ENCODE results near the gene CHRDL2.
"Not testable (repeated sequence)": the region's sequence is repeated elsewhere in the genome, so short reads cannot be mapped to it uniquely, and the experiment has no call there.

CHRDL2 gene, protein sequence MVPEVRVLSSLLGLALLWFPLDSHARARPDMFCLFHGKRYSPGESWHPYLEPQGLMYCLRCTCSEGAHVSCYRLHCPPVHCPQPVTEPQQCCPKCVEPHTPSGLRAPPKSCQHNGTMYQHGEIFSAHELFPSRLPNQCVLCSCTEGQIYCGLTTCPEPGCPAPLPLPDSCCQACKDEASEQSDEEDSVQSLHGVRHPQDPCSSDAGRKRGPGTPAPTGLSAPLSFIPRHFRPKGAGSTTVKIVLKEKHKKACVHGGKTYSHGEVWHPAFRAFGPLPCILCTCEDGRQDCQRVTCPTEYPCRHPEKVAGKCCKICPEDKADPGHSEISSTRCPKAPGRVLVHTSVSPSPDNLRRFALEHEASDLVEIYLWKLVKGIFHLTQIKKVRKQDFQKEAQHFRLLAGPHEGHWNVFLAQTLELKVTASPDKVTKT

DNA sequence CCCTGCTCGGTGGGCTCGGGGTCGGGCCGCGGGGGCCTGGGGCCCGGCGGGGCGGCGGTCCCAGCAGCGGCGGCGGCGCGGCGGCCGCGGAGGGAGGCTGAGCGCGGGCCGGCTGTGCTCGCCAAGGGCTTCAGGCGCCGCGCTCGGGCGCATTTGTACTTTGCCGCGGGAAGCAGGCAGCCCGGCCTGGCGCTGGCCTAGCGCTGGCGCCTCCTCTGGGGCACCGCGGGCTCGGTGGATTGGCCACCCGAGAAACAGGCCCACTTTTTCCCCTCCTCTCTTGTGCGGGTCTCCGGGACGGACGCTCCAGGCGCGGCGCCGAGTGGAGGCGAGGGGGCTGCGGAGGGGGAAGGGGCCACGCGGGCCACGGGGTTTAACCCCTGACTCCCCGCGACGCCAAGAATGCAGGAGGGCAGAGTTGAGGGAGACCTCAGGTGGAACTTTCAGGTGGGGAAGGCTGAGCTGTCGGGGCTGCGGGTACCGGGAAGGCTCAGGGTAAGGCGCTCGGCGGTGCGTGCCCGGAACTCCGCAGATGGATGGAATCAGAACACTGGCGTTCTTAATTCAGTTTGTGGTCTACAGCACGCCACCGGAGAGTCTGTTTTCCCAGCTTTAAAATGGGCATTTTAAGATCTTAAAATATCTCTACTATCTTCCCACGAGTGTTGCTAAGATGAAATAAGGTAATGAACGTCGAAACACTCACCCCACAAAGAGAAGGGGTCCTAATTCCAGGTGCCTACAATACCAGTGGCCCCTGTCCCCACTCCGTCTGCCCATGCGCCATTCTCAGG, at the start of gene CHRDL2:
CHRDL2 (minus strand) TSS at position 126 of the 794 bp plus-strand sequence. CDS start 538 bp downstream, outside the sequence.
- ATAC-seq: no peak

DNA sequence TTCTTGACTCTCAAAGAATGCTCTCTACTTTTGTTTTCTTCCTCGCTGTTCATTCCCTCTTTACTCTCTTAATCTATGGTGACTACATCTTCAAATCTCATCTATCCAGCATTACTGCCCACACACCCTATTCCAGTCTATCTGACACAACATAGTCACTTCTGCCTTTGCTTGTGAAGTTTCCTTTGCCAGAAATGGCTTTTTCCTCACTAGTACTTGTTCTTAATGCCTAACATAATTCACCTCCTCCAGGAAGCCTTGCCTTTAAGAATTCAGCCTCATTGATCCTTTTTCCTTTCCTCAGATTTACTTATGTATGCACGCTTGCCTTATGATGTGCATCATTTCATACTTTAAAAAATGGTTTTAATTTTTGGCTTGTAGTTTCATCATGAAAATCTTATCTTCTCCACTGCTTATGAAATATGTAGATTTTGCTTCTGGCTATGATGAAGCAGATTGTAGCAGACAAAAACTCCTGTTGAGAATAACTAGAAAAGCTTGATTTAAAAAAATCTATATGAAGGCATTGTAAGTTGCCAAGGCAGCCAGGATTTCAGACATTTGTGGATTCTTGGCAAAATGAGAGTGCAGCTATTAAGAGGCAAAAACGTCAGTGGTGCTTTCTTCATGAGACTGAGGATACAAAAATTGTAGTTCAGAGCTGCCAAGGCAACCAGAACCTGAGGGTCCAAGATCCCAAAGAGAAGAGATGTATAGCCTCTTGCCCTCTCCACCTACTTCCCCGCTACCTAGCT, 49.2 kb upstream of the CHRDL2 start:
- DNase-seq (no peak), ATAC-seq (no peak)

More for the DNA sequence above, at the start of gene CHRDL2:
- DNase-seq: no peak

DNA sequence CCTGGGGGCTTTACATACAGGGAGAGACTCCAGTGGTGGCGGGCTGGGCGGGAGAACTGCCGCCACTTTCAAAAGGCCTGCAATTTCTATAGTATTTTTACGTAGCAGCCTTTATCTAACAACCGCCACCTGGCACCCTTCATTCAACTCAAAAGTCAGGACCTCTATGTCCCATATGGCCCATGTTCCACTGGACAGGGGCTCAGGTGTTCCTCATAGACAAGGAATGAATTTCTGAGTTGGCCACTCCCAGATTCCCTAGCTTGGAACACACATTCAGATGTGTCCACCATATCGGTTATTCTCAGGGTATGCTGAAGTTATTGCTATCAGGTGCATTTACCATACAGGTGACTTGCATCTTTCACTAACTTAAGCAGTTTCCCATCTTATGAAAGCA, 47.4 kb upstream of the CHRDL2 start:
- DNase-seq (no peak), ATAC-seq (no peak)

DNA sequence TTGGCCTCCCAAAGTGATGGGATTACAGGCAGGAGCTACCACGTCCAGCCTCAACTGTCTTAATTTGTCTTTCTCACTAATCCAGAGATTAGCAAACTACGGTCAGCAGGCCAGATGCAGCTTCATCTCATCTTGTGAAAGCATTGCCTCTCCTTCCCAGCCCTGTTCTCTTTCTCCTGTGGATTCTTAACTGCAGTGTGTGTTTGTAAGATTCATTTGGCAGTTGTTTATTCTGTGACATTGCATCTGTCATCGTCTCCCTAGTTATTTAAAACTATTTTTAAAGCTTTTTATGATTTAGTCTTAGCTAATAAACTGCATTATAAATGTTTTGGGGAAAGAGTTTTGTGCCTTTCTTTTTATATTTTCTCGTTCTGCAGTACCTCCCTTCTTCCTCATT, 46.7 kb upstream of the CHRDL2 start:
- DNase-seq (no peak), ATAC-seq (no peak)

DNA sequence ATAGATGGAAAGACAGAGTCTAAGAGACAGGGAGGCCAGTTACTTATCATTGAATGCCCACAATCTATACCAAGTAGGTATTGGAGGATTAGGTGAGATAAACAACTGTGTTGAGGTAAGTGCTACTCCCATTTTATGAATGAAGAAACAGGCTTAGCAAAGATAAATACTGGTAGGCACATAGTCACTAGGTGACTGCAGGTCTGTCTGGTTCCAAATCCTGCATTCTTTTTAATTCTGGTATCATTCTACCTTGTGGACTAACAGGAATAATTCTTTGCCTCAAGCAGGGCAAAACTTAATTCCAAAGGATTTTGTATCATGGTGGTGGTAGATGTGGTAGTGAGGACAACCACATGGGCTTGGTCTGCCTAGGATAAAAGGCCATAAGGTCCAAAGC, 45.8 kb upstream of the CHRDL2 start:
- DNase-seq: no peak
- ATAC-seq: no peak

DNA sequence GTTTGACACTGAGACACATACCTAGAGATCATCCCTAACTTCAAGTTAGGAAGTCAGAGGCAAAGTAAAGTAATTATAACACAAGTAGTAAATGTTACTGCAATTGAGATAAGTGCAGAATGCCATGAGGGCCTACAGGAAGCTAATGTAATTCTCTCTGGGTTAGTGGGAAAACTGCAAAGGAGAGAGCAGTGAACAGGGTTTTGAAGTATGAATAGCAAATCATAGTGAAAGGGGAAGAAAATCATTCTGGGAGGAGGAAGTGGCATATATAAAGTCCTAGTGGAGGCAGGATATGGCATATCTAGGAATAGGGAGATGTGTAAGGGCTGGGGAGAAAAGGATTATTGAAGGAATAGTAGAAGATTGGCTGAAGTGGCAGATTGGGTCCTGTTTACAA, 45.3 kb upstream of the CHRDL2 start:
- DNase-seq (no peak), ATAC-seq (no peak)

DNA sequence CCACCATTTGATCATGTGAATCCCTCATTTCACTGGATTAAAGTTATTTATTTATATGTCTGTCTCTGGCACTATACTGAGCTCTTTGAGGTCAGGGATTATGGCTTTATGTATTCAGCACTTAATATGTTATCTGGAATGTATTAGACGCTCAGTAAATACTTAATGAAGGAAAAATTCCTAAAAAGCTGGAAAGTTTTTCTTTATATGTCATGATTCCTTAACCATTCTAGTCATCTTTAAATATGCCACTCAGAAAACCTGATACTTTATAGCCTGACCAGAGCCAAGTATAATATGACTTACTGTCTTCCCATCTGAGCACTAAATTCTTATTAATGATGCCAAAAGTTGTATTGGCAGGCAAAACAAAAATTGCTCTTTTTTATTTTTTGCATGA, 44.5 kb upstream of the CHRDL2 start:
- ATAC-seq: no peak

DNA sequence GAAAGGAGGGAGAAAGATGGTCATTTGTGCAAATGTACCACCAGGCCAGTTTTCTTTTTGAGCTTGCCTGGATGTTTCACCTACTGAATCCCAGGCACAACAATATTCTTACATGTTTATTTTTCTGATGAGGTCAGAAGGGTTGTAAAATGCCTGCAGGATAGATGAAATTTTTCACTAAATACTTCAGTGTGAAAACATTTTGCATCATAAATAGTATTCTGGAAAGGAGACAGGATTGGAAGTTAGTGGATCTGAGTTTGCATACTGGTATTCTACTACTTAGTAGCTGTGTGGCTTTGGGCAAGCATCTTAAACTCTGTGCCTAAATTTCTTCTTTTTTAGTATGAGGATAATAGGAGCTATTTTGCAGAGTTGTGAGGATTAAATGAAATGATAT, 42.2 kb upstream of the CHRDL2 start:
- no peak for DNase-seq

More for the DNA sequence above, 44.5 kb upstream of the CHRDL2 start:
- no peak for DNase-seq

DNA sequence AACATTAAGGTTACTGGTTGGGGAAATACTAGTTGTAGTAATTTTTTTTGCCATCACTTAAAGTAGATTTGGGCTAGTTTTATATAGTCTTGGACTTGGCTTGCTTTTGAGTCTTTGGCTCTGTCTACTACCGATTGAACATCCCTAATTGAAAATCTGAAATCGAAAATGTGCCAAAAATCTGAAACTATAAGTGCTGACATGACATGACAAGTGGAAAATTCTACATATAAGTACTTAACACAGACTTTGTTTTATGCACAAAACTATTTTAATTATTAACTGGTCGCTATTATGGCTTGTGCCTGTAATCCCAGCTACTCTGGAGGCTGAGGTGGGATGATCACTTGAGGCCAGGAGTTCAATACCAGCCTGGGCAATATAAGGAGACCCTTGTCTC, 39.9 kb upstream of the CHRDL2 start:
- DNase-seq (no peak), ATAC-seq (no peak)

More for the DNA sequence above, 42.2 kb upstream of the CHRDL2 start:
- ATAC-seq: no peak

DNA sequence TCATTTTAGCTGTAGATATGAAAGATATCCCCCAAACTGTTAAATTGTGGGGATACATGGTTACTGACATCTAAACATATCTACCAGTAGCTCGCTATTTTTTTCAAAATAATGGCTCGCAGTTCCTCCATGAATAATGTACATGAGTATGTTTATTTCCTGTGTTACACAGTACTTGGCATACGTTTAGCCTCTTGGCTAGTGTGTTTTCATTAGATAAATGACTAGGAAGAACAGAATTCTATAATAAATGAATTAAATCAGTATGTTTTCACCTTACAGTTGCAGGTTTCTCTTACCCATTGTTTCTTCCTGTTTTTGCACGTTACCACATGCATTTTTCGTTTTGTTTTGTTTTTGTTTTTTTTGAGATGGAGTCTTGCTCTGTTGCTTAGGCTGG, 39.2 kb upstream of the CHRDL2 start:
- ATAC-seq (no peak), DNase-seq (no peak)

DNA sequence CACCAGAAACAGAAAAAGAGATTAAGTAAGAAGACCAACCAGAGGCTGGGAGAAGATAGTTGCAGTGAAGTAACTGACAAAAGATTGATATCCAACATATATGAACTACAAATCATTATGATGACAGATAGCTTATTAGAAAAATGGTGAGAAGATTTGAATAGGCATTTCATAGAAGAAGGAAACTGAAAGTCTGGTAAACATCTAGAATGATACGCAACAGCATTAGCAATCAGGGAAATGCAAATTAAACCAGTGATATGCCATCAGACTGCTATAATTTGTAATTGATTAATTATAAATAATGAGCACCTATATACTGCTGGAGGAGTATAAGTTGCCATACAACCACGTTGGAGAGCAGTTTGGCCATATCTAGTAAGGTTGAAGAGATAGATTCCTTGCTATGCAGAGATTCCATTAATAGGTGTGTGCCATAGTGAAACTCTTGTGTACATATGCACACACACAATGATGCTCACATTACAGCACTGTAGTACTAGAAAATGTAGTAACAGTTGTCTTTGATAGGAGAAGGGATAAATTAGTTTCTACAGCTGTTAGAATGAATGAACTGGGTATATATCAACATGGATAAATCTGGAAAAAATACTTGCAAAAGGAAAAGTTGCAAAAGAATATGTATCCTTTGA, 38.0 kb upstream of the CHRDL2 start:
- ATAC-seq (no peak), DNase-seq (no peak)

DNA sequence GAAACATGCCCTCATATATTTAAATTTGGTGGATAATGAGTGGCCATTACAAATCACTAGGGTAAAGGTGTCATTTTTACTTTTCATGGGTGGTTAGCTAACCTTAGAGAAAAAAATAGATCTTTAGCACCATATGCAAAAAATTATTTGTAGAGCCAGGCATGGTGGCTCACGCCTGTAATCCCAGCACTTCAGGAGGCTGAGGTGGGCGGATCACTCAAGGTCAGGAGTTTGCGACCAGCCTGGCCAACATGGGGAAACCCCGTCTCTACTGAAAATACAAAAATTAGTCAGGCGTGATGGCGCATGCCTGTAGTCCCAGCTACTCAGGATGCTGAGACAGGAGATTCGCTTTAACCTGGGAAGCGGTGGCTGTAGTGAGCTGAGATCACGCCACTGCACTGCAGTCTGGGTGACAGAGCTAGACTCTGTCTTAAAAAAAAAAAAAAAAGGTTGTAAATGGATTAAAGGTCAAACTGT, 37.0 kb upstream of the CHRDL2 start:
- ATAC-seq (peak; percentile 93), DNase-seq (peak; percentile 51)

DNA sequence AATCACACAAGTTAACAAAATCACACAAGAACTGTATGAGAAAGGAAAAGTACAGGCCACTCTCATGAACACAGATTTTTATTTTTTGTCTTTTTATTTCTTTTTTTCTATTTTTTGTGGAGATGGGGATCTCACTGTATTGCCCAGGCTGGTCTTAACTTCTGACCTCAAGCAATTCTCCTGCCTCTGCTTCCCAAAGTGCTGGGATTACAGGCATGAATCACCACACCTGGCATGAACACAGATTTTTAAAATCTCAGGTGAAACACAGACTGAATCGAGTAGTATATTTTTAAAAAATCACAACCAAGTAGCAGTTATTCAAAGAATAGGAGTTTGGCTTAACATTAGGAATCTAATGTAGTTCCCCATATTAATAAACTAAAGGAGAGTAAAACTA, 35.7 kb upstream of the CHRDL2 start:
- ATAC-seq: no peak

DNA sequence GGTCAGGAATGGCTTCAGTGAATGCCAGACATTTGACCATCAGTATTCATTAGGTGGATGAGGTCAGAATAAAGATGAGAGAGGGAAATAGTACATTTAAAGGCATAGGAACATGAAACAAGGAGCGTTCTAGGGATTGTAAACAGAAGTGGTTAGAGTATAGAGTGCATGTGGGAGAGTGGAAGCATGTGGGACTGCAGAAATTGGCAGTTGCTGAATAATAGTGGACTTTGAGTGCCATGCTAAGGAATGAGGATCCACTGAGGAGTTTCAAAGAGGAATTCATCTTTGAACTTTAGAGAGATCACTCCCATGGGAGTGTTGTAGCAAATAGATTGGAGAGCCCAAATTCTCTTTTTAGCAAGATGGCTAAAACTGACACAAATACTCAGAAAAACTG, 25.3 kb upstream of the CHRDL2 start:
- ATAC-seq (no peak), DNase-seq (no peak)

More for the DNA sequence above, 35.7 kb upstream of the CHRDL2 start:
- DNase-seq: no peak

DNA sequence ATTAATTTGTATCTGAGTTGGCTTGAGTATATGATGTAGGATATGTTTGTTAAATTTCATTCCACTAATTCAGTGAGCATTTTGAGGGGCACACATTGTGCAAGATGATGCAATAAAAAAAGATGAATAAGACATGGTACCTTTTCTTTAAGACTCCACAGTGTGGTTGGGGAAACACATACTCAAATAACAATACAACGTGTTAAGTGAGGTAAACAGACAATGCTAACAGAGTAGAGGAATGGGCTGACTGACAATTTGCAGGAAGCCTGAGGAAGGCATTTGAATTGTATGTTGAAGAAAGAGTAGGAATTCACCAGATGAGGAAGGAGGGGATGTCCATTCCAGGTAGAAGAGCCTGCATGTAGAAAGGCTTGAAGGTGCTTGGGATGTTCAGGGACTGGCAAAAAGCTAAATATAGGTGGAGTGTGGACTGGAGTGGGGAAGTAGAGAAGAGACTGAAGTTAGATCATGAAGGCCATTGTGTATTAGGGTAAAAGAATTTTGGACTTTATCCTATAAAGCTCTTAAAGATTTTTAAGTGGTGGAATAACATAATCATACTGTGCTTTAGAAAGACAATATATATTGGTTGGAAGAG, 24.3 kb upstream of the CHRDL2 start:
- no peak for ATAC-seq
- no peak for DNase-seq

DNA sequence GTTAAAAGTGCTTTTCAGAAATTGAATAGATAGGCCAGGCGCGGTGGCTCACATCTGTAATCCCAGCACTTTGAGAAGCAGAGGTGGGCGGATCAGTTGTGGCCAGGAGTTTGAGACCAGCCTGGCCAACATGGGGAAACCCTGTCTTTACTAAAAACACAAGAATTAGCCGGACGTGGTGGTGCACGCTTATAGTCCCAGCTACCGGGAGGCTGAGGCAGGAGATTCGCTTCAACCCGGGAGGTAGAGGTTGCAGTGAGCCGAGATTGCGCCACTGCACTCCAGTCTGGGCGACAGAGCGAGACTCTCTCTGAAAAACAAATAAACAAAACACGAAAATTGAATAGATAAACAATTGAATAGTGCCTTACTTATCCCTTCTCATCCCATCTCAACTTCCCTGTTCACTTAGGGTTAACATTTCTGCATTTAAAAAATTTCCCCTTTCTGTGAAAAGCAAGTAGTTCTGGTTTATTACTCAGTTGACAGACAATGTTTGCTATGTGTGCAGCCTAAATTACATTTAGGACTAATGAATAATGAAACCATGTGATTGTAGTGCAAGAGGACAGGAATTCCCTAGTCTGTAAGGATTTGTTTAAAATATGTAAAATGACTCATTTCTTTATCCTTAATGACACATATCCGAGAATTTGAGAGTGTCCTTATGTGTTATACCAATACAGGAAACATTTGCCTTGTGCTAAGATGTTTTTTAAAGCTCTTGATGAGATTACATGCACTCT, 23.5 kb upstream of the CHRDL2 start:
- no peak for DNase-seq
- ATAC-seq: peak; percentile 23

DNA sequence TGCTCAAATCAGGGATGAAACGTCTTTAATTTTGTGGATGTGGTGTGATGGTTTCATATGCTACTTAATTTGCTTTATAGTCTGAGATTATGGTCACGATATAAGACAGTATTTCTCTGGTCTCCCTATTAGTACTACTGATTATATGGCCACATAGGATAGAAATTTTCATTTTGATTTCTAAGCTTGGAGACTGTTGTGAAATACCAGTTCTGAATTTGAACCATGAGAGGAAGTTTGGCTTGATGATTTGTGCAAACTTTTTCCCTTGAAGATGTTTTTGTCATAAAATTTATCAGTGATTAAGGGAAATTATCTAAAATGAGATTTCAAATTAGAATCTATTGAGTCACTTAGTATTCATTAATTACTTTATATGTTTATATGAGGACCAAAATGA, 20.1 kb upstream of the CHRDL2 start:
- ATAC-seq: no peak
- DNase-seq: no peak

DNA sequence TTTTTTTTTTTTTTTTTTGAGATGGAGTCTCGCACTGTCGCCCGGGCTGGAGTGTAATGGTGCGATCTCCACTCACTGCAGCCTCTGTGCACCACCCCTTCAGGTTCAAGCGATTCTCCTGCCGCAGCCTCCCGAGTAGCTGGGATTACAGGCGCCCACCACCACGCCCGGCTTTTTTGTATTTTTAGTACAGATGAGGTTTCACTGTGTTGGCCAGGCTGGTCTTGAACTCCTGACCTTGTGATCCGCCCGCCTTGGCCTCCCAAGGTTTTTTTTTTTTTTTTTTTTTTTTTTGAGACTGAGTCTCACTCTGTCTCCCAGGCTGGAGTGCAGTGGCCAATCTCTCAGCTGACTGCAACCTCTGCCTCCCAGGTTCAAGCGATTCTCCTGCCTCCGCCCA, 19.4 kb upstream of the CHRDL2 start:
- ATAC-seq, DNase-seq: not testable (repeated sequence)

DNA sequence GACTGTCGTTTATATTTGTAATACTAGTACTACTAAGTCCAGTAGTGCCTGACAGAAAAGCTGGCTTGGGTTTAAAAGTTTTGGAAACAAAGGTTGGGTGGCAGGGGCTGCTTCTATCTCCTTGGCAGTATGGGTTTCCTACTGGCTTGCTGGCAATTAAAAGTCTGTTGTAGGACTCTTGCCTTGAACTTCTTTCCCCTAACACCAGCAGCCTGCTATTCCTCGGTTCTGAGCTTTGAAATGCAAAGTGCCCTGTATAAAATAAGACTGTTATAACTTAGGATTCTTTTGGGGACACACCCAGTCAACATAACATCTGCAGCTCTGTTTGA, 18.7 kb upstream of the CHRDL2 start:
- DNase-seq (no peak), ATAC-seq (no peak)

DNA sequence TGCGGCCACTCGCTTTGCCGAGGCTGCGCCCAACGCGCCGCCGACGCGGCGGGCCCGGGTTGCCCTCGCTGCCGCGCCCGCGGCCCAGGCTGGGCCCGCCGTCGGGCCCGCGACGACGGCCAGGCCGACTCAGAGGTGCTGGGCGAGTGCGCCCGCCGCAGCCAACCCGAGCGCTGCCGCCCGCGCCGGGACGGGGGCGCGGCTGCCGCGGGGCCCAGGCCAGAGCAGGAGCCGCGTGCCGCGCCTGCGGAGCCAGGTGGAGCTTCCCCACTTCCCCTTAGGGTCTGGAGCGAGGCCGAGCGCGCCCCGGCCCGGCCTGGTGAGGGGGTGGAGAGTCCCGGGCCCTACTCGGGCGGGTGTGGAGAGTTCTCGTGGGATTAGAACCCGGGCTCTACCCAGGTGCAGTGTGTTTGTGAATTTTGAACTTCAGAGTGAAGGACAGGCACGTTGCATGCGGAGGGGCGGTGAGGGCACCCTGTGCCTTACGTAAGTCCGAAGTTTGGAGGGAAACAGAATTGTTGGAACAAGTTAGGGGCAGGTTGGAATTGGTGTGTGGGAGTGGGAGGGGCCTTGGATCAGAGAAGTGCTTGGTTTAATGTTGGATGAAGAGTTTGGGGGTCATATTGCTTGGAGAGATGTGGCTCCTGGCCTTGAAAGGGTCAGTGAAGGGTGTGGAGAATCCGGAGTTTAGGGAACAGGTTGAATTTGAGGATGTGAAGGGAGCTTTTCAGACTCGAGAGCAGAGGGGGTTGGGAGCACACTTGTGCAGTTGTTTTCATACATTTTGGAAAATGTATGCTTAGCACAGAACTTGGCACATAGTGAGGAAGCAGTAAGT, 18.1 kb upstream of the CHRDL2 start:
- DNase-seq: peak; percentile 67
- ATAC-seq: peak; percentile 81
